HepG2 (cell line): ENCODE measurements around the gene RIN3. TPM values are rescaled to one million over a fixed set of nuclear protein-coding genes. Genes with fewer than 3 reads are reported as not detected.

Experiments used
- ATF7-NPFF ChIP-seq: sonication (generic); formaldehyde crosslinking; IDR thresholded peaks from 2 replicates; pipeline ENCODE4 v1.8.1; 2023; ENCODE audit warnings: mild to moderate bottlenecking, low read depth, missing genetic modification reagents, moderate library complexity
- BRF2 ChIP-seq: sonication (generic); formaldehyde crosslinking; IDR thresholded peaks from 2 replicates; pipeline ENCODE4 v1.8.1; 2022; ENCODE audit warnings: mild to moderate bottlenecking, missing genetic modification reagents
- GTF2F1 ChIP-seq: fragments of 150-350 bp; IDR thresholded peaks from 2 replicates; pipeline ENCODE4 v1.6.1; 2014; ENCODE audit warnings: low read length
- HMG20B ChIP-seq: conservative IDR thresholded peaks from 2 replicates; pipeline ENCODE4 v1.6.1; 2016; ENCODE audit warnings: missing genetic modification reagents, missing compliant biosample characterization
- NFKB2 ChIP-seq: sonication (generic); formaldehyde crosslinking; IDR thresholded peaks from 2 replicates; pipeline ENCODE4 v1.4.0; 2020; ENCODE audit warnings: missing genetic modification reagents, borderline replicate concordance
- RFX3 ChIP-seq: IDR thresholded peaks from 2 replicates; pipeline ENCODE4 v1.6.1; 2016; ENCODE audit warnings: missing biosample characterization, missing genetic modification reagents
- SALL2 ChIP-seq: sonication (generic); formaldehyde crosslinking; IDR thresholded peaks from 2 replicates; pipeline ENCODE4 v1.8.1; 2023; ENCODE audit warnings: mild to moderate bottlenecking, missing genetic modification reagents, inconsistent platforms
- SKIL ChIP-seq: sonication (generic); formaldehyde crosslinking; IDR thresholded peaks from 2 replicates; pipeline ENCODE4 v1.8.0; 2022; ENCODE audit warnings: missing genetic modification reagents, mild to moderate bottlenecking, moderate library complexity, borderline replicate concordance
- TERF1 ChIP-seq: sonication (generic); formaldehyde crosslinking; IDR thresholded peaks from 2 replicates; pipeline ENCODE4 v1.8.0; 2022; ENCODE audit warnings: mild to moderate bottlenecking, missing genetic modification reagents, moderate library complexity
- ZBTB10 ChIP-seq: sonication (generic); formaldehyde crosslinking; IDR thresholded peaks from 2 replicates; pipeline ENCODE4 v1.4.0; 2020; ENCODE audit warnings: missing genetic modification reagents, borderline replicate concordance
- ZNF142 ChIP-seq: sonication (generic); formaldehyde crosslinking; IDR thresholded peaks from 2 replicates; pipeline ENCODE4 v1.4.0; 2020; ENCODE audit warnings: missing genetic modification reagents
- ZNF335 ChIP-seq: sonication (generic); formaldehyde crosslinking; IDR thresholded peaks from 2 replicates; pipeline ENCODE4 v1.4.0; 2020; ENCODE audit warnings: missing genetic modification reagents
- ZNF678 ChIP-seq: sonication (generic); formaldehyde crosslinking; IDR thresholded peaks from 2 replicates; pipeline ENCODE4 v1.4.0; 2020; ENCODE audit warnings: mild to moderate bottlenecking, missing genetic modification reagents
- ZSCAN12 ChIP-seq: sonication (generic); formaldehyde crosslinking; IDR thresholded peaks from 2 replicates; pipeline ENCODE4 v1.9.0; 2021; ENCODE audit warnings: mild to moderate bottlenecking, missing genetic modification reagents
- polyA plus RNA-seq, 8 experiments: library from polyadenylated mRNA; depleted of rRNA in 3 of 8; stranded (reverse) in 7 of 8; unstranded in 1 of 8; fragments of >200 nt; fragmentation: Illumina TruSeq in 4 of 8; extraction: Trizol in 4 of 8; gene quantifications; 2 replicates each; pipeline versions ENCODE4 v1.2.1 to v1.2.3, GENCODE V29; 2011 to 2016; ENCODE audit warnings: low read depth in 4 of 8, missing spikeins in 1 of 8, mixed read lengths in 1 of 8; ENCODE audit not compliant: insufficient read depth in 1 of 8
- total RNA-seq, 5 experiments: library from RNA; depleted of rRNA; stranded (reverse); fragments of >200 nt; fragmentation: Illumina TruSeq; extraction: Trizol; gene quantifications; 2 replicates each; pipeline ENCODE4 v1.2.3, GENCODE V29; 2016; ENCODE audit warnings: low read depth in 1 of 5

RIN3 gene
- total and polyA plus RNA-seq, 2 of the 13 experiments (the other 11 are each of a cell fraction or from before 2014, with no cell fraction given): 2.3 to 3.6 TPM

GRCh38 chr14:92513966-92514843, 624 bp downstream of the RIN3 start (continued):
- peak; percentile 65; the same call in 1 of the 2 replicates for TF ChIP-seq ZNF142 (CRISPR knock-in tag)
- no peak for TF ChIP-seq RFX3 (CRISPR knock-in tag)
- TF ChIP-seq ZNF335 (CRISPR knock-in tag): 0 out of 2 replicates have a peak, but pooled peaks have one; percentile 21
- TF ChIP-seq SALL2: peak; percentile 52; the same call in 1 of the 2 replicates
- no peak for TF ChIP-seq ZSCAN12
- TF ChIP-seq ZNF678 (CRISPR knock-in tag): no peak; the same call in 1 of the 2 replicates
- no peak for TF ChIP-seq HMG20B (CRISPR knock-in tag)
- TF ChIP-seq NFKB2 (CRISPR knock-in tag): peak; percentile 83; the same call in 1 of the 2 replicates
- TF ChIP-seq TERF1 (CRISPR knock-in tag): 0 out of 2 replicates have a peak, but pooled peaks have one; percentile 19
- TF ChIP-seq ZBTB10: peak; percentile 88; the same call in 1 of the 2 replicates
- peak; percentile 73; the same call in 1 of the 2 replicates for TF ChIP-seq ATF7-NPFF (CRISPR knock-in tag)
- no peak for TF ChIP-seq GTF2F1
- TF ChIP-seq SKIL (CRISPR knock-in tag): peak; percentile 75
- TF ChIP-seq BRF2 (CRISPR knock-in tag): no peak
